Keratinocyte (primary cell): ENCODE data around the gene ROBO2.

ENCODE experiments used
- EZH2 ChIP-seq: IDR thresholded peaks from one replicate; pipeline ENCODE4 v1.6.1; 2012; ENCODE audit warnings: inconsistent platforms, mild to moderate bottlenecking, low read length, moderate library complexity
- TF ChIP-seq, protein P1 (sequence below), 3 experiments: IDR thresholded peaks in 1 of 3; conservative IDR thresholded peaks in 1 of 3; optimal IDR thresholded peaks in 1 of 3; 2 replicates in 2 of 3; 3 replicates in 1 of 3; pipeline versions ENCODE3 to v1.5.1; 2011; ENCODE audit warnings: low read length in 3 of 3, mild to moderate bottlenecking in 3 of 3, moderate library complexity in 2 of 3, control low read depth in 1 of 3, inconsistent platforms in 1 of 3; ENCODE audit not compliant: insufficient read depth in 2 of 3; ENCODE audit errors: extremely low read depth in 1 of 3

DNA sequence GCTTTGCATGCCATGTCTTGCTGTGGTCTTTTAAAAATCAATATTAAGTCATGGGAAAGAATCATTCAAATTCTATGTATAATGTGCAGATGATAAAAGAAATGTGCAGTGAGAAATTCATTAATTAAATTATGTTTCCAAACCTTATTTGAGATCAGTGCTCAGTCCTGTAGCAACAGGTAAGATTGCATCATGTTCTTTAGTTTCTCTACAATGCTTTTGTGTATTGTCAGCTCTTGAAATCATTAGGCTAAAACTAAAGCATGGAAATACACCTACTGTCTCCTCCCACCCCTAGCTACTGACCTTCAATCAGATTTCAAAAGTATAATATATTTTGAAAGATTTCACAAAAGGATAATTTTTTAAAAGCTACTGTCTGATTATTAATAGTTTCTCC lies 612.7 kb downstream of the ROBO2 start:
- TF ChIP-seq, protein P1, sequence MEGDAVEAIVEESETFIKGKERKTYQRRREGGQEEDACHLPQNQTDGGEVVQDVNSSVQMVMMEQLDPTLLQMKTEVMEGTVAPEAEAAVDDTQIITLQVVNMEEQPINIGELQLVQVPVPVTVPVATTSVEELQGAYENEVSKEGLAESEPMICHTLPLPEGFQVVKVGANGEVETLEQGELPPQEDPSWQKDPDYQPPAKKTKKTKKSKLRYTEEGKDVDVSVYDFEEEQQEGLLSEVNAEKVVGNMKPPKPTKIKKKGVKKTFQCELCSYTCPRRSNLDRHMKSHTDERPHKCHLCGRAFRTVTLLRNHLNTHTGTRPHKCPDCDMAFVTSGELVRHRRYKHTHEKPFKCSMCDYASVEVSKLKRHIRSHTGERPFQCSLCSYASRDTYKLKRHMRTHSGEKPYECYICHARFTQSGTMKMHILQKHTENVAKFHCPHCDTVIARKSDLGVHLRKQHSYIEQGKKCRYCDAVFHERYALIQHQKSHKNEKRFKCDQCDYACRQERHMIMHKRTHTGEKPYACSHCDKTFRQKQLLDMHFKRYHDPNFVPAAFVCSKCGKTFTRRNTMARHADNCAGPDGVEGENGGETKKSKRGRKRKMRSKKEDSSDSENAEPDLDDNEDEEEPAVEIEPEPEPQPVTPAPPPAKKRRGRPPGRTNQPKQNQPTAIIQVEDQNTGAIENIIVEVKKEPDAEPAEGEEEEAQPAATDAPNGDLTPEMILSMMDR (optimal IDR thresholded peaks at IDR 0.05 in 1 of 3, IDR thresholded peaks at IDR 0.05 in 1 of 3, conservative IDR thresholded peaks at IDR 0.05 in 1 of 3; ENCODE audit: extremely low read depth in 1 of 3, insufficient read depth in 2 of 3, low read length in 3 of 3): no peak
- TF ChIP-seq EZH2: no peak
